ENCODE measurements around the gene RHBDL2. TPM values are rescaled to one million over a fixed set of nuclear protein-coding genes. Genes with fewer than 3 reads are reported as not detected.

Gene RHBDL2
- total RNA-seq, 1 donor from 2014 or later = not detected

GRCh38 chr1:38892976-38893375, 48.7 kb downstream of the RHBDL2 start:
- H3K36me3 Mint-ChIP-seq (ENCODE audit: unreplicated experiment) = peaks cover 7% of the 10 kb centered on the region
- no peak overlapping the region for H3K4me3 Mint-ChIP-seq (ENCODE audit: unreplicated experiment)
- no peak for DNase-seq (ENCODE audit: extremely low spot score, unreplicated experiment)
- no peak overlapping the region for H3K27ac Mint-ChIP-seq (ENCODE audit: unreplicated experiment)
- no peaks in the 10 kb centered on the region for H3K9me3 Mint-ChIP-seq (ENCODE audit: unreplicated experiment)
- no peak for TF ChIP-seq CTCF (IDR thresholded peaks at IDR 0.05)
- H3K4me1 Mint-ChIP-seq (ENCODE audit: unreplicated experiment) = no peaks in the 10 kb centered on the region
- no peaks in the 10 kb centered on the region for H3K27me3 Mint-ChIP-seq (ENCODE audit: unreplicated experiment)

- no peaks in the 10 kb centered on the region for H3K9me3 Mint-ChIP-seq (ENCODE audit: unreplicated experiment)
- no peak overlapping the region for H3K27ac Mint-ChIP-seq (ENCODE audit: unreplicated experiment)
- H3K36me3 Mint-ChIP-seq (ENCODE audit: unreplicated experiment) = peaks cover 7% of the 10 kb centered on the region
- TF ChIP-seq CTCF (IDR thresholded peaks at IDR 0.05) = no peak
- H3K27me3 Mint-ChIP-seq (ENCODE audit: unreplicated experiment) = no peaks in the 10 kb centered on the region
- DNase-seq (ENCODE audit: extremely low spot score, unreplicated experiment) = peak; percentile 25
- no peaks in the 10 kb centered on the region for H3K4me1 Mint-ChIP-seq (ENCODE audit: unreplicated experiment)
- H3K4me3 Mint-ChIP-seq (ENCODE audit: unreplicated experiment) = no peak overlapping the region
Measured at GRCh38 chr1:38891753-38892152, 49.9 kb downstream of the RHBDL2 start.

GRCh38 chr1:38889589-38889988, 52.0 kb downstream of the RHBDL2 start:
- no peak overlapping the region for H3K27ac Mint-ChIP-seq (ENCODE audit: unreplicated experiment)
- H3K36me3 Mint-ChIP-seq (ENCODE audit: unreplicated experiment) = peaks cover 10% of the 10 kb centered on the region
- TF ChIP-seq CTCF (IDR thresholded peaks at IDR 0.05) = no peak
- DNase-seq (ENCODE audit: extremely low spot score, unreplicated experiment) = peak; percentile 19
- H3K4me1 Mint-ChIP-seq (ENCODE audit: unreplicated experiment) = no peaks in the 10 kb centered on the region
- no peaks in the 10 kb centered on the region for H3K27me3 Mint-ChIP-seq (ENCODE audit: unreplicated experiment)
- no peak overlapping the region for H3K4me3 Mint-ChIP-seq (ENCODE audit: unreplicated experiment)
- no peaks in the 10 kb centered on the region for H3K9me3 Mint-ChIP-seq (ENCODE audit: unreplicated experiment)

GRCh38 chr1:38888423-38889333, 53.0 kb downstream of the RHBDL2 start:
- no peaks in the 10 kb centered on the region for H3K9me3 Mint-ChIP-seq (ENCODE audit: unreplicated experiment)
- H3K4me1 Mint-ChIP-seq (ENCODE audit: unreplicated experiment) = no peaks in the 10 kb centered on the region
- peak; percentile 19 for DNase-seq (ENCODE audit: extremely low spot score, unreplicated experiment)
- no peaks in the 10 kb centered on the region for H3K27me3 Mint-ChIP-seq (ENCODE audit: unreplicated experiment)
- no peak overlapping the region for H3K4me3 Mint-ChIP-seq (ENCODE audit: unreplicated experiment)
- peaks cover 10% of the 10 kb centered on the region for H3K36me3 Mint-ChIP-seq (ENCODE audit: unreplicated experiment)
- no peak overlapping the region for H3K27ac Mint-ChIP-seq (ENCODE audit: unreplicated experiment)
- TF ChIP-seq CTCF (IDR thresholded peaks at IDR 0.05) = no peak

- H3K4me3 Mint-ChIP-seq (ENCODE audit: unreplicated experiment) = no peak overlapping the region
- H3K27me3 Mint-ChIP-seq (ENCODE audit: unreplicated experiment) = no peaks in the 10 kb centered on the region
- TF ChIP-seq CTCF (IDR thresholded peaks at IDR 0.05) = no peak
- no peak for DNase-seq (ENCODE audit: extremely low spot score, unreplicated experiment)
- no peaks in the 10 kb centered on the region for H3K9me3 Mint-ChIP-seq (ENCODE audit: unreplicated experiment)
- H3K4me1 Mint-ChIP-seq (ENCODE audit: unreplicated experiment) = no peaks in the 10 kb centered on the region
- no peak overlapping the region for H3K27ac Mint-ChIP-seq (ENCODE audit: unreplicated experiment)
- peaks cover 3% of the 10 kb centered on the region for H3K36me3 Mint-ChIP-seq (ENCODE audit: unreplicated experiment)
Measured at GRCh38 chr1:38885092-38885491, 56.5 kb downstream of the RHBDL2 start.
